K562 (cell line): ENCODE data around the gene FBXO27. TPM values are rescaled to one million over a fixed set of nuclear protein-coding genes. Genes with fewer than 3 reads are reported as not detected.
"Not testable (repeated sequence)": the region's sequence is repeated elsewhere in the genome, so short reads cannot be mapped to it uniquely, and the experiment has no call there.

ENCODE experiments used
- ATAC-seq: fragments of 200-7000 bp; cut with Tn5 transposase; 3 replicates; pipeline ENCODE4 v1.9.1; 2020; ENCODE audit warnings: moderate library complexity
- BruUV-seq: library from RNA; stranded (reverse); fragments of 400-500 nt; replicated peaks from 2 replicates; lab custom pipeline; 2021; lab: Mats Ljungman, UMichigan
- CTCF ChIA-PET: fragments of 300-600 bp; formaldehyde crosslinking; extraction: SDS; loops from one replicate; lab custom pipeline; 2021; ENCODE audit warnings: low intra/inter-chr PET ratio; lab: Yijun Ruan, JAX
- POLR2A ChIA-PET: fragments of 300-600, 350-650 bp; sonication (Branson Sonifier 250); formaldehyde crosslinking; extraction: SDS; loops from one replicate; lab custom pipeline; 2021; ENCODE audit warnings: antibody characterized with exemption, inconsistent platforms; lab: Yijun Ruan, JAX
- DNase-seq, 4 experiments: peaks; one replicate each; pipeline versions ENCODE4 v3.0.0 to v3.0.0-alpha.2; 2011 to 2018; ENCODE audit warnings: low spot score in 3 of 4, mixed read lengths in 3 of 4; ENCODE audit errors: extremely low read depth in 1 of 4
- FAIRE-seq: peaks from 2 replicates; lab custom pipeline; 2011; peaks lifted over from hg19 to GRCh38; lab: Jason Lieb, UNC
- H2AFZ ChIP-seq: 2 replicates; pipeline ENCODE4 v1.6.0; 2011; ENCODE audit warnings: low read depth, low read length, control low read depth, inconsistent platforms
- H3K27ac ChIP-seq: fragments of 200-600 bp; 3 replicates; pipeline ENCODE4 v1.8.0; 2011; ENCODE audit warnings: low read depth, mild to moderate bottlenecking, control low read depth, inconsistent platforms, low read length, moderate library complexity, mixed read lengths; ENCODE audit errors: extremely low read depth
- H3K27me3 ChIP-seq, 2 experiments: fragments of 300-600 bp in 1 of 2; 2 replicates in 1 of 2; 3 replicates in 1 of 2; pipeline versions ENCODE4 v1.6.0 to v1.8.0; 2011; ENCODE audit warnings: inconsistent platforms in 2 of 2, low read length in 2 of 2, mild to moderate bottlenecking in 1 of 2, mixed read lengths in 1 of 2, moderate library complexity in 1 of 2; ENCODE audit not compliant: control insufficient read depth in 2 of 2, insufficient read depth in 2 of 2
- H3K36me3 ChIP-seq: fragments of 300-600 bp; 3 replicates; pipeline ENCODE4 v1.8.0; 2011; ENCODE audit warnings: mild to moderate bottlenecking, low read length, inconsistent platforms; ENCODE audit not compliant: control insufficient read depth, insufficient read depth
- H3K4me1 ChIP-seq, 2 experiments: fragments of 200-600 bp in 1 of 2; replicated peaks in 1 of 2; 2 replicates in 1 of 2; 3 replicates in 1 of 2; pipeline versions ENCODE4 v1.5.1 to v1.8.0; 2011; ENCODE audit warnings: inconsistent platforms in 2 of 2, low read length in 2 of 2, mild to moderate bottlenecking in 1 of 2, mixed read lengths in 1 of 2, moderate library complexity in 1 of 2; ENCODE audit not compliant: control insufficient read depth in 2 of 2, insufficient read depth in 2 of 2
- H3K4me2 ChIP-seq: 2 replicates; pipeline ENCODE4 v1.6.1; 2011; ENCODE audit warnings: low read length, control low read depth, inconsistent platforms, mixed read lengths; ENCODE audit not compliant: insufficient read depth
- H3K4me3 ChIP-seq: fragments of 200-600 bp; sonication (generic), shearing (Covaris generic); 2 replicates; pipeline ENCODE4 v1.5.1; 2016; ENCODE audit warnings: control low read depth, inconsistent platforms
- H3K79me2 ChIP-seq: fragments of 200-600 bp; 3 replicates; pipeline ENCODE4 v1.8.0; 2011; ENCODE audit warnings: low read length, inconsistent platforms; ENCODE audit not compliant: control insufficient read depth, insufficient read depth
- H3K9ac ChIP-seq, 2 experiments: 2 replicates each; pipeline versions ENCODE4 v1.6.0 to v1.6.1; 2011; ENCODE audit warnings: low read depth in 2 of 2, low read length in 2 of 2, control low read depth in 1 of 2, inconsistent platforms in 1 of 2, mild to moderate bottlenecking in 1 of 2, mixed read lengths in 1 of 2; ENCODE audit not compliant: insufficient read depth in 1 of 2
- H3K9me1 ChIP-seq: one replicate; pipeline ENCODE4 v1.6.0; 2011; ENCODE audit warnings: inconsistent platforms, mild to moderate bottlenecking, low read length, moderate library complexity; ENCODE audit not compliant: control insufficient read depth, insufficient read depth
- H3K9me3 ChIP-seq: replicated peaks from 2 replicates; pipeline ENCODE4 v1.5.1; 2011; ENCODE audit warnings: low read depth, low read length, inconsistent platforms; ENCODE audit not compliant: control insufficient read depth, insufficient read depth
- H4K20me1 ChIP-seq: replicated peaks from 2 replicates; pipeline ENCODE4 v1.6.1; 2011; ENCODE audit warnings: low read length, inconsistent platforms, mixed read lengths; ENCODE audit not compliant: control insufficient read depth, insufficient read depth
- ASH1L ChIP-seq: fragments of 450-650 bp; IDR thresholded peaks from 2 replicates; pipeline ENCODE4 v1.6.1; 2018; ENCODE audit warnings: borderline replicate concordance, mild to moderate bottlenecking, low read depth; ENCODE audit not compliant: partially characterized antibody
- C11orf30 ChIP-seq: fragments of 450-650 bp; IDR thresholded peaks from 2 replicates; pipeline ENCODE4 v1.6.1; 2016; ENCODE audit warnings: low read depth, mild to moderate bottlenecking
- CC2D1A ChIP-seq: fragments of 450-650 bp; IDR thresholded peaks from 2 replicates; pipeline ENCODE4 v1.6.1; 2017; ENCODE audit warnings: mild to moderate bottlenecking
- MAFG ChIP-seq: fragments of 450-650 bp; conservative IDR thresholded peaks from 2 replicates; pipeline ENCODE4 v1.6.1; 2016; ENCODE audit warnings: missing genetic modification characterization, missing compliant biosample characterization
- MBD2 ChIP-seq: sonication (generic); IDR thresholded peaks from 2 replicates; pipeline ENCODE4 v1.6.1; 2016; ENCODE audit warnings: low read depth, borderline replicate concordance
- NFYB ChIP-seq: IDR thresholded peaks from 2 replicates; pipeline ENCODE4 v1.6.1; 2011; ENCODE audit warnings: mild to moderate bottlenecking, moderate library complexity; ENCODE audit not compliant: insufficient read length; ENCODE audit errors: extremely low read depth
- RBM25 ChIP-seq: fragments of 200-400 bp; formaldehyde crosslinking; IDR thresholded peaks from 2 replicates; pipeline ENCODE4 v1.6.1; 2018; ENCODE audit warnings: low read length, low read depth, moderate library complexity; ENCODE audit not compliant: severe bottlenecking
- ZNF316 ChIP-seq: fragments of 450-650 bp; IDR thresholded peaks from 2 replicates; pipeline ENCODE4 v1.6.1; 2016
- WGBS: fragments of 100-300 bp; shearing (Covaris generic); methylation state at CpG from one replicate; pipeline ENCODE4 v1.1.6; 2016; ENCODE audit warnings: low coverage, mixed read lengths; ENCODE audit not compliant: insufficient coverage; ENCODE audit errors: missing lambda C conversion rate; 5-methylcytosine and 5-hydroxymethylcytosine counted together
- in situ Hi-C: fragments of 300-500 bp; cut with MboI; formaldehyde crosslinking; loops from 4 replicates; pipeline ENCODE4 v1.15.0; 2018; ENCODE audit warnings: inconsistent platforms, mixed read lengths
- intact Hi-C: fragments of 100-400 bp; cut with micrococcal nuclease; formaldehyde crosslinking; loops from 2 replicates; pipeline ENCODE4 v1.14.2; 2022
- polyA plus RNA-seq, 8 experiments: library from polyadenylated mRNA; depleted of rRNA in 4 of 8; stranded (reverse) in 5 of 8; unstranded in 3 of 8; fragments of >200 nt; fragmentation: Nextera tagmentation in 2 of 8; fragmentation: Illumina TruSeq in 1 of 8; extraction: Ambion mirVana in 2 of 8; extraction: Trizol in 1 of 8; gene quantifications; 2 replicates each; pipeline versions ENCODE4 v1.2.1 to v1.2.3, GENCODE V29; 2011 to 2014; ENCODE audit warnings: inconsistent platforms in 1 of 8, missing spikeins in 1 of 8
- total RNA-seq, 7 experiments: library from RNA; depleted of rRNA in 6 of 7; stranded (reverse); fragments of >200 nt in 6 of 7; fragmentation: Illumina TruSeq in 2 of 7; extraction: Trizol in 2 of 7; gene quantifications; 2 replicates each; pipeline versions ENCODE4 v1.2.1 to v1.2.3, GENCODE V29; 2011 to 2021; ENCODE audit warnings: low replicate concordance in 1 of 7

Gene FBXO27
- total and polyA plus RNA-seq, 9 of the 15 experiments (the other 6 are each of a cell fraction or from before 2014, with no cell fraction given): 1.8 to 11.0 (median 6.3) TPM

DNA sequence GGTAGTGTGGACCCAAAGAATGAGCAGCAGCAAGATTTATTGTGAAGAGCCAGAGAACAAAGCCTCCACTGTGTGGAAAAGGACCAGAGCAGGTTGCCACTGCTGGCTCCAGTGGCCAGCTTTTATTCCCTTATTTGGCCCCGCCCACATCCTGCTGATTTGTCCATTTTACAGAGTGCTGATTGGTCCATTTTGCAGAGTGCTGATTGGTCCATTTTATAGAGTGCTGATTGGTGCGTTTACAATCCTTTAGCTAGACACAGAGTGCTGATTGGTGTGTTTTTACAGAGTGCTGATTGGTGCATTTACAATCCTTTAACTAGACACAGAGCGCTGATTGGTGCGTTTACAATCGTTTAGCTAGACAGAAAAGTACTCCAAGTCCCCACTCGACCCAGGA lies 35.9 kb upstream of the FBXO27 start:
- BruUV-seq, H3K27ac ChIP-seq, H3K36me3 ChIP-seq, POLR2A ChIA-PET, intact Hi-C loops, FAIRE-seq, H3K4me2 ChIP-seq, H3K79me2 ChIP-seq, ATAC-seq, H3K4me3 ChIP-seq, CTCF ChIA-PET, DNase-seq, in situ Hi-C loops, H3K9ac ChIP-seq, H4K20me1 ChIP-seq, H3K4me1 ChIP-seq, H3K9me3 ChIP-seq, H2AFZ ChIP-seq, H3K9me1 ChIP-seq: not testable (repeated sequence)
- 27% methylated on average over 5 of the region's 6 CpGs for WGBS
- peaks cover 0 to 25% of the 10 kb centered on the region in 2 experiments; a peak in 3 of 5 replicates for H3K27me3 ChIP-seq
- TF ChIP-seq C11orf30: peak; percentile 64
- TF ChIP-seq NFYB: peak; percentile 68
- peak; percentile 53; the same call in 1 of the 2 replicates for TF ChIP-seq MBD2
- TF ChIP-seq CC2D1A: peak; percentile 46; the same call in 1 of the 2 replicates
- TF ChIP-seq ZNF316: peak; percentile 88
- TF ChIP-seq RBM25: peak; percentile 34
- TF ChIP-seq MAFG (tag): peak; percentile 39; the same call in 1 of the 2 replicates
- TF ChIP-seq ASH1L: peak; percentile 82
